ENCODE measurements around the gene ST3GAL5. TPM values are rescaled to one million over a fixed set of nuclear protein-coding genes. Genes with fewer than 3 reads are reported as not detected.
"Not testable (repeated sequence)": the region's sequence is repeated elsewhere in the genome, so short reads cannot be mapped to it uniquely, and the experiment has no call there.

ST3GAL5 gene
- total RNA-seq, 1 donor from 2014 or later = 56.2 TPM

- no peak for DNase-seq (ENCODE audit: low spot score)
Measured at GRCh38 chr2:85893428-85894258, 4.9 kb upstream of the ST3GAL5 start.

- DNase-seq (ENCODE audit: low spot score) = no peak
Measured at GRCh38 chr2:85892216-85892944, 3.6 kb upstream of the ST3GAL5 start.

DNA sequence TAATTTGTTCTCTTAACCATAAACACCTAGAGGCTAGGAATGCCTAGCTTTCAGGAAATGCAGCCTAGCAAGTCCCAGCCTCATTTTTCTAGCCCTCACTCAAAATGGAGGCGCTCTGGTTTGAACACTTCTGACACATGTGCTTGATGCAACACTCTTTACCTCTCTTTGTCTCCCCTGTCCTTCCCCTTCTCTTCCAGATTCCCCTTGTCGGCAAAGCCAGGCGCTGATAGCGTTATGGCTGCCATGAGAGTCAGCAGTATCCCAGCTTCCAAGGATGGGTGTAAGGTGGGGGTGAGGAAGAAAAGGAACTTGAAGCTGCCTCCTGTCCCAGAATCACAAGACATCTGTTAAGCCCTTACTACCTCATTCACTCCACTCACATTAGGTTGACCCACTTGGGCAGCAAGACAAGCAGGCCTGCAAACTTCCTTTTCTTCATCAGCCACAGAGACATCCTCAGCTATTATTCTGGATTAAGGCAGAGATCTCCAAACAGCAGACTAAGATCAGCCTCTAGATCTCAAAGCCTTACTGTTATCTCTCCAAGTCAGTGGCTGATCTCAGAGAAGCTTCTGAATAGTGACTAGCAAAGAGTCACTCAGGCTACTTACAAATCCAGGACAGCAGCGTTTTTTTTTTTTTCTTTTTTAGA is 1.9 kb upstream of the ST3GAL5 start:
- DNase-seq (ENCODE audit: low spot score) = no peak

DNA sequence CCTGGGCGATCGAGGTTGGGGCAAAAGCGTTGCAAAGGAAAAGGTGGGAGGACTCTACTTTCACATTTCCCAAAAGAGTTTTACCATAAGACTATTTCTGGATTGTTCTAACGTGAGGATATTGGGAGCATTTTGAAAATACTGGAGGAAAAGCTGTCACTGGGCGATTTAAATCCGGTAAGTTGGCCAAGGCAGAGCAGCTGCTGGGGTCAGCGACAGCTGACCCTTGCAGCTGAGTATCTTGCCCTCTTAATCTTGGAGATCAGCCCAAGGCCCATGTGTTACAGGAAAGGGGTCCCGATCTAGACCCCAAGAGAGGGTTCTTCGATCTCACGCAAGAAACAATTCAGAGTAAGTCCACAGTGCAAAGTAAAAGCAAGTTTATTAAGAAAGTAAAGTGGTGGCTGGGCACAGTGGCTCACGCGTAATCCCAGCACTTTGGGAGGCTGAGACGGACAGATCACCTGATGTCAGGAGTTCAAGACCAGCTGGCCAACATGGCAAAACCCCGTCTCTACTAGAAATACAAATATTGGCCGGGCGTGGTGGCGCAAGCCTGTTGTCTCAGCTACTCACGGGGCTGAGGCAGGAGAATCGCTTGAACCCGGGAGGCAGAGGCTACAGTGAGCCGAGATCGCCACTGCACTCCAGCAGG is 964 bp upstream of the ST3GAL5 start:
- peak; percentile 35 for DNase-seq (ENCODE audit: low spot score)

- DNase-seq (ENCODE audit: low spot score) = no peak
Measured at GRCh38 chr2:85888020-85888683, 638 bp downstream of the ST3GAL5 start.

- peak; percentile 53 for DNase-seq (ENCODE audit: low spot score)
Measured at GRCh38 chr2:85887566-85888019, 1.2 kb downstream of the ST3GAL5 start.

GRCh38 chr2:85886590-85886989 is 2.2 kb downstream of the ST3GAL5 start:
- DNase-seq (ENCODE audit: low spot score) = peak; percentile 45

GRCh38 chr2:85886141-85886540 is 2.6 kb downstream of the ST3GAL5 start:
- DNase-seq (ENCODE audit: low spot score) = no peak

GRCh38 chr2:85881781-85882180 is 7.0 kb downstream of the ST3GAL5 start:
- not testable (repeated sequence) for DNase-seq (ENCODE audit: low spot score)

- DNase-seq (ENCODE audit: low spot score) = not testable (repeated sequence)
Measured at GRCh38 chr2:85880716-85881328, 8.0 kb downstream of the ST3GAL5 start.

- DNase-seq (ENCODE audit: low spot score) = no peak
Measured at GRCh38 chr2:85878719-85879370, 9.9 kb downstream of the ST3GAL5 start.

GRCh38 chr2:85875350-85876050 is 13.3 kb downstream of the ST3GAL5 start:
- no peak for DNase-seq (ENCODE audit: low spot score)

DNA sequence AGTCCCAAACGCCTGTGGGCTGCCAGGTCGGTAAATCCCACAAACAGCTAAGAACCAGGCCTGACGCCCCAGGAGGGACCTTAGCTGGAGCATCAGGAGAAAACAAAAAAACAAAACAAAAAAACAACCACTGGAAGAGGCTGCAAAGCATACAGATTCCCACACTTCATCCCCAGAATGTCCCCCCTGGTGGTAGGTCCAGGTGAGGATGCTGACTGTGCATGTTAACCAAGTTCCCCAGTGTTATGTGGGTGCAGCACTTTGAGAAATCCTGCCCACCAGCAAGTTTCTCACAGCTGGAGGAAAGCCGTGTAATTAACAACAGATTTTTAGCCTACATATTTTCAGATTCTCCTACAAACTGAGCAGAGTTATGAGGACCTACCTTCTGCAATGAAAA is 15.1 kb downstream of the ST3GAL5 start:
- no peak for DNase-seq (ENCODE audit: low spot score)

GRCh38 chr2:85872536-85873161 is 16.1 kb downstream of the ST3GAL5 start:
- DNase-seq (ENCODE audit: low spot score) = no peak

DNA sequence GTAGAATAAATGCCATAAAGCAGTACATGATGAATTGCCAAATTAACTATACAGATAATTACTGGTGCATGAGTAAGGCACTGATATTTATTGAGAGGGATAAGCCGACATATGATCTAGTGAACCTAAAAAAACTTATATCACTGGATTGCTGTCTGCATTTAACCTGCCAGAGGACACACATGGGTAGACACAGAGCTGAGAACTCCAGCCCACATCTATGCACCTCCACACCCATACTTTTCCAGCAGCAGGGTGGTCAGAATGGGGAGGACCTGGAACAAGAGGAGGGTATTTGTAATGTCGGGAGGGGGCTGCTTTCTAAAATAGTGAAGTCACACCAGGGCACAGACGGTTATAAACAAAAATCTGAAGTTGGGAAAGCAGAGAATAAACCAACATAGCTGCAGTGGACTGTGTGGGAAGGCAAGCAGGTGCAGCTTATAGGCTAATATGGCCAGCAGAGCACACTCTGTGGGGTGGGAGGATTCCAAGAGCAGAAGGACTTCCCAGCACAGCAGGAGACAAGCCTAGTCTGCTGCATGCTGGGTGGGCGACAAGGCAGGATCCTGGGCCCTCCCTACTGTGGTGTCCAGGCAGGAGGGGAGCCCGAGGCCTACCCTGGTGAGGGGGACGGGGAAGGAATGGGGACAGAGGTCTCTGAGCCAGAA is 17.2 kb downstream of the ST3GAL5 start:
- no peak for DNase-seq (ENCODE audit: low spot score)

GRCh38 chr2:85868822-85869221 is 20.0 kb downstream of the ST3GAL5 start:
- DNase-seq (ENCODE audit: low spot score) = no peak

- no peak for DNase-seq (ENCODE audit: low spot score)
Measured at GRCh38 chr2:85867556-85868292, 21.1 kb downstream of the ST3GAL5 start.

DNA sequence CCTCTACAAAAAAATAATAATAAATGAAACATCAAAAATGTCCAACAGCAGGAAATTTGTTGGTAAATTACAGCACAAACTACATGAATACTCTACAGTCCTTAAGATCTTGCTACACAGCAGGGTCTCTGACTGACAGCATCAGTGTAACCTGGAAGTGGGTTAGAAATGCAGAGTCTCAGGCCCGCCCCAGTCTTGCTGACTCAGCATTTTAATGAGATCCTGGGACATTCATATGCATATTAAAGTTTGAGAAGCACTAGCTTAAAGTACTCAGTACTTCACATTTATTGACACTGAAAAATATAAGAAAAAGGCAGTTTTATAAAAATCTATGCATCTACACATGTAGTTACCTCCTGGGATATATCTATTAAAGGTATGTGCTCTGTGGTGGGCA is 21.7 kb downstream of the ST3GAL5 start:
- no peak for DNase-seq (ENCODE audit: low spot score)

All from mucosa of gallbladder (tissue), 1 donor.